Right atrium auricular region (tissue), 2 donors: Measurements from ENCODE around the gene GOLGA8H. TPM values are rescaled to one million over a fixed set of nuclear protein-coding genes. Genes with fewer than 3 reads are reported as not detected.
A peak's percentile ranks its signal among the peaks of the same experiment; 100 is the strongest.
"Not testable (repeated sequence)": the region's sequence is repeated elsewhere in the genome, so short reads cannot be mapped to it uniquely, and the experiment has no call there.

ENCODE experiments used
- DNase-seq: peaks from one replicate; pipeline ENCODE4 v3.0.0-alpha.2; 2019; ENCODE audit warnings: low spot score
- H3K27ac ChIP-seq, 2 donors: fragments of 200-600 bp; sonication (generic); 1 replicate in 1 of 2; 2 replicates in 1 of 2; pipeline ENCODE4 v1.5.1; 2016 to 2019
- H3K27me3 ChIP-seq, 2 donors: fragments of 200-600 bp; sonication (generic); one replicate each; pipeline versions ENCODE4 v1.5.1 to v1.6.0; 2017 to 2019
- H3K36me3 ChIP-seq: fragments of 200-600 bp; sonication (generic); one replicate; pipeline ENCODE4 v1.5.1; 2016
- H3K4me1 ChIP-seq, 2 donors: fragments of 200-600 bp; sonication (generic); one replicate each; pipeline versions ENCODE4 v1.5.1 to v1.6.0; 2017 to 2019
- H3K4me3 ChIP-seq, 2 donors: fragments of 200-600 bp; sonication (generic); 1 replicate in 1 of 2; 2 replicates in 1 of 2; pipeline ENCODE4 v1.5.1; 2017 to 2019; ENCODE audit warnings: mild to moderate bottlenecking in 1 of 2, moderate library complexity in 1 of 2
- H3K9me3 ChIP-seq, 2 donors: fragments of 200-600 bp; sonication (generic); one replicate each; pipeline ENCODE4 v1.5.1; 2019
- CTCF ChIP-seq, 2 donors: fragments of 200-600 bp; sonication (generic); IDR thresholded peaks; one replicate each; pipeline ENCODE4 v1.5.1; 2019; ENCODE audit warnings: antibody characterized with exemption in 2 of 2
- total RNA-seq, 2 donors: library from RNA; depleted of rRNA; stranded (reverse); fragments of >200 nt; gene quantifications; one replicate each; pipeline ENCODE4 v1.1.0, GENCODE V29; 2016

Gene GOLGA8H
- total RNA-seq, 2 donors from 2014 or later = 0.35 TPM; not detected in 1

- no peak overlapping the region for H3K4me3 ChIP-seq
- H3K4me1 ChIP-seq = no peaks in the 10 kb centered on the region
- TF ChIP-seq CTCF (IDR thresholded peaks at IDR 0.05) = no peak
- no peaks in the 10 kb centered on the region for H3K9me3 ChIP-seq
- H3K27me3 ChIP-seq = no peaks in the 10 kb centered on the region
- H3K27ac ChIP-seq = no peak overlapping the region
- no peak for DNase-seq
- H3K36me3 ChIP-seq = no peaks in the 10 kb centered on the region
Measured at GRCh38 chr15:30650012-30650929, 46.4 kb downstream of the GOLGA8H start.

- H3K27me3 ChIP-seq, DNase-seq: not testable (repeated sequence)
Measured at GRCh38 chr15:30661154-30661553, 57.3 kb downstream of the GOLGA8H start.

More at GRCh38 chr15:30661154-30661553, 57.3 kb downstream of the GOLGA8H start:
- not testable (repeated sequence) for H3K9me3 ChIP-seq, H3K27ac ChIP-seq, H3K36me3 ChIP-seq, H3K4me1 ChIP-seq, H3K4me3 ChIP-seq
- peak; percentile 58 to 68 for TF ChIP-seq CTCF (IDR thresholded peaks at IDR 0.05)

Other genes with a start within 250 kb of the GOLGA8H start
- 1 to 10 TPM in 1 of 2 donors, under 1 TPM in 1; 0.43 to 1.2 TPM for gene CHRFAM7A, start 210.5 kb upstream of the GOLGA8H start, total RNA-seq
- gene GOLGA8R, start 189.8 kb upstream of the GOLGA8H start, total RNA-seq = 1 to 10 TPM; 2.3 to 2.6 TPM
- 1 to 10 TPM in 1 of 2 donors, under 1 TPM in 1; 0.70 to 1.2 TPM for gene GOLGA8Q, start 52.0 kb upstream of the GOLGA8H start, total RNA-seq